Caco-2 (cell line): Measurements from ENCODE around the gene TRIM8. TPM values are rescaled to one million over a fixed set of nuclear protein-coding genes. Genes with fewer than 3 reads are reported as not detected.

Source experiments
- BruUV-seq: library from RNA; stranded (reverse); fragments of 400-500 nt; replicated peaks from 2 replicates; lab custom pipeline; 2021; lab: Mats Ljungman, UMichigan
- CTCF ChIA-PET: fragments of 300-600 bp; sonication (Branson Sonifier 250); formaldehyde crosslinking; loops from one replicate; lab custom pipeline; 2022; ENCODE audit warnings: antibody characterized with exemption; lab: Charles Lee
- POLR2A ChIA-PET: fragments of 300-600 bp; sonication (Branson Sonifier 250); formaldehyde crosslinking; loops from one replicate; lab custom pipeline; 2022; ENCODE audit warnings: antibody characterized with exemption; lab: Charles Lee
- DNase-seq, 2 experiments: peaks; one replicate each; pipeline versions ENCODE4 v3.0.0 to v3.0.0-alpha.2; 2020 to 2022
- H3K27me3 ChIP-seq: replicated peaks from 2 replicates; pipeline ENCODE4 v1.6.0; 2011; ENCODE audit warnings: low read length; ENCODE audit not compliant: control insufficient read depth, insufficient read depth
- H3K36me3 ChIP-seq: 2 replicates; pipeline ENCODE4 v1.5.1; 2011; ENCODE audit warnings: low read length; ENCODE audit not compliant: control insufficient read depth, insufficient read depth
- H3K4me1 ChIP-seq: fragments of 250-450 bp; sonication (Bioruptor Pico); 2 replicates; pipeline ENCODE4 v1.5.1; 2020; ENCODE audit warnings: mild to moderate bottlenecking
- H3K4me3 ChIP-seq: 2 replicates; pipeline ENCODE4 v1.5.1; 2011; ENCODE audit warnings: low read depth, mild to moderate bottlenecking, control low read depth, low read length
- H3K9me3 ChIP-seq: fragments of 250-450 bp; sonication (Bioruptor Pico); 2 replicates; pipeline ENCODE4 v1.5.1; 2020; ENCODE audit warnings: mild to moderate bottlenecking, moderate library complexity
- H3K27ac Mint-ChIP-seq: one replicate; pipeline ENCODE4 v1.8.0; 2022; ENCODE audit warnings: mixed read lengths; ENCODE audit not compliant: unreplicated experiment
- H3K27me3 Mint-ChIP-seq: one replicate; pipeline ENCODE4 v1.8.0; 2022; ENCODE audit warnings: mixed read lengths; ENCODE audit not compliant: insufficient read depth, unreplicated experiment
- H3K36me3 Mint-ChIP-seq: one replicate; pipeline ENCODE4 v1.8.0; 2022; ENCODE audit warnings: mild to moderate bottlenecking, mixed read lengths; ENCODE audit not compliant: insufficient read depth, unreplicated experiment
- H3K4me1 Mint-ChIP-seq: one replicate; pipeline ENCODE4 v1.8.0; 2022; ENCODE audit warnings: low read depth, mixed read lengths; ENCODE audit not compliant: unreplicated experiment
- H3K4me3 Mint-ChIP-seq: one replicate; pipeline ENCODE4 v1.8.0; 2022; ENCODE audit warnings: mild to moderate bottlenecking, moderate library complexity, mixed read lengths; ENCODE audit not compliant: unreplicated experiment
- H3K9me3 Mint-ChIP-seq: one replicate; pipeline ENCODE4 v1.8.0; 2022; ENCODE audit warnings: mixed read lengths; ENCODE audit not compliant: unreplicated experiment
- intact Hi-C: fragments of 100-400 bp; cut with micrococcal nuclease; formaldehyde crosslinking; loops from one replicate; pipeline ENCODE4 v1.10.0; 2022; ENCODE audit not compliant: unreplicated experiment
- total RNA-seq: library from RNA; stranded (reverse); gene quantifications from 2 replicates; pipeline ENCODE4 v1.2.3, GENCODE V29; 2022
- TF ChIP-seq, protein P1 (sequence below), 2 experiments: fragments of 200-600 bp in 1 of 2; IDR thresholded peaks; 1 replicate in 1 of 2; 2 replicates in 1 of 2; pipeline versions ENCODE4 v1.5.1 to v1.8.0; 2011 to 2022; ENCODE audit warnings: antibody characterized with exemption in 1 of 2, control low read depth in 1 of 2, inconsistent platforms in 1 of 2, low read depth in 1 of 2, low read length in 1 of 2, mild to moderate bottlenecking in 1 of 2, moderate library complexity in 1 of 2; ENCODE audit not compliant: insufficient read depth in 1 of 2, severe bottlenecking in 1 of 2, unreplicated experiment in 1 of 2

TRIM8 gene
- total RNA-seq, 1 experiment from 2014 or later, result 40.9 TPM

DNA sequence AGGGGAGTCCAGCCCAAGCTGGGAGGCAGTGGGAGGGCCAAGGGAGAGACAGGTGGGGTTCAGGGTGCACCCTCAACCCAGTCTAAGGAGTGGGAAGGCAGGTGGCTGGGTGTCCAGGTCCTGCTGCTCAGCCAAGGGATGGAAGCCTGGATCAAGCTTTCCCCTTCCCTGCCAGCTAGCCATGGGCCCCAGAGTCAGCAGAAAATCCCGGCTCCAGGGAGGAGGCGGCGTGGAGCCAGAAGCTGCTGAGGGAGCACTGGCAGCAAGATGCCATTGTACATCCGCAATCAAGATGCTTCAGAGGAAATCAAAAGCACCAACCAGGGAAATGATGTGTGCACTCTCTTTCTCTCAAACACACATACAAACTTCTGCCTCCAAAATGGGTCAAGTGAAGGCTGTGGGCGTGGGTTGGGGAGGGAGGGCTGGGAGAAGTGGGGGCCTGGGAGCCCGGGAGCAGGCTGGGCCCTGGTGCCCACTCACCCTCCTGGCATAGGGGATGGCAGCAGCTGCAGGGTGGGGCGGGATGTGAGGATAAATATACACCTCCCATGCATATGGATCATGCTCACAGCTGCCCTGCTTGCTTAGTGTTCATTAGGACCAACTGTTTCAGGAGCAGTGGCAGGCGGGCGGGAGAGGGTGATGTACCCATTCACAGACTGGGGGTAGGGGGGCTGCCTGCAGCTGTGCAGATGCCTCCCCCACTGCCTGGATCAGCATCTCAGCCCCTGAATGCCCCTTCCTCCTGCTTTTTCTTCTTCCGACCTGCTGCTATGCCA lies 24.2 kb downstream of the TRIM8 start:
- no peak overlapping the region for H3K27ac Mint-ChIP-seq

DNA sequence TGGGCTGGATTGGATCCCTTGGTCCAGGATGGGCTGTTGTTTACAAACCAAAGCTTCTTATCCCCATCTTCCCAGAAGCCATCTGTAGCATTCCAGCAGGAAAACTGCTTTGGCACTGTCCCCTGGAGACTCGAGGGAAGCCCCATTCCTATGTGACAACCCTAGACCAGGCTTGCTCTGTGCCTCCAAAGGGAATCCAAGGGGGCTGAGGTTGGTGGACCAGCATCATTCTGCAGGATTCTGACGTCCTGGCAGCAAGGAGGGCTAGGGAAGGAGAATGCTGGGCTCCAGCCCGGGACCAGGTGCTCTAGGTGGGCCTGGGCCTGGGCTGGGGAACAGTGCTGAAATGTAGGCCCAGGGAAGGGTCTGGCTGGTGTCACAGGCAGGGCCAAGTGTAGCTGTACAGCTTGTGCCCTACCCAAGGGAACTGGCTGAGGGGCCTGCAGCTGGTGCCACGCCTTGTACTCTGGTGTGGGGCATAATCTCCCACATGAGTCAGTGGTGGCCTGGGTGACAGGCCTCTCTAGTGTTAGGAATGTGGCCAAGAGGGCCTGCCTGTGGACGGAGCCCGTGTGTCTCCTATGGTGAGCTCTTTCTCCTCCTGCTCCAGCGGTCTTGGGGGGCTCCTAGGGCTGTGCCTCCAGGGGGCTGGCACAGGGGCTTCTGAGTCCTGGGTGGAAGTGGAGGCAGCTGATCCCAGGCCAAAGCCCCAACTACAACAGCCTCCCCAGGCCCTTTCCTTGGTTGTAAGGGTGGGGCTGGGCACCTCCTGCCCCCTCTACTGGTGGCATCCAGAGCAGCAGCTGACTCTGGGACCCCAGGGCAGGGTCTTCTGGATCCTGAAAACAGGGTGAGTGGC lies 25.2 kb downstream of the TRIM8 start:
- H3K9me3 ChIP-seq, result no peaks in the 10 kb centered on the region
- H3K27me3 ChIP-seq, result no peaks in the 10 kb centered on the region
- Mint-ChIP-seq H3K4me3 (no peak overlapping the region), H3K27ac (no peak overlapping the region), H3K9me3 (no peaks in the 10 kb centered on the region), H3K36me3 (no peaks in the 10 kb centered on the region), H3K27me3 (no peaks in the 10 kb centered on the region), H3K4me1 (no peaks in the 10 kb centered on the region)
- no peak overlapping the region for H3K4me3 ChIP-seq
- CTCF ChIA-PET, result interaction anchor here (0.6 to 1.3 kb wide), 7 partner anchors 9 to 500 kb away, joined by 3 to 4 read pairs (median 3); no protein-coding TSS in a partner anchor
- TF ChIP-seq, protein P1, sequence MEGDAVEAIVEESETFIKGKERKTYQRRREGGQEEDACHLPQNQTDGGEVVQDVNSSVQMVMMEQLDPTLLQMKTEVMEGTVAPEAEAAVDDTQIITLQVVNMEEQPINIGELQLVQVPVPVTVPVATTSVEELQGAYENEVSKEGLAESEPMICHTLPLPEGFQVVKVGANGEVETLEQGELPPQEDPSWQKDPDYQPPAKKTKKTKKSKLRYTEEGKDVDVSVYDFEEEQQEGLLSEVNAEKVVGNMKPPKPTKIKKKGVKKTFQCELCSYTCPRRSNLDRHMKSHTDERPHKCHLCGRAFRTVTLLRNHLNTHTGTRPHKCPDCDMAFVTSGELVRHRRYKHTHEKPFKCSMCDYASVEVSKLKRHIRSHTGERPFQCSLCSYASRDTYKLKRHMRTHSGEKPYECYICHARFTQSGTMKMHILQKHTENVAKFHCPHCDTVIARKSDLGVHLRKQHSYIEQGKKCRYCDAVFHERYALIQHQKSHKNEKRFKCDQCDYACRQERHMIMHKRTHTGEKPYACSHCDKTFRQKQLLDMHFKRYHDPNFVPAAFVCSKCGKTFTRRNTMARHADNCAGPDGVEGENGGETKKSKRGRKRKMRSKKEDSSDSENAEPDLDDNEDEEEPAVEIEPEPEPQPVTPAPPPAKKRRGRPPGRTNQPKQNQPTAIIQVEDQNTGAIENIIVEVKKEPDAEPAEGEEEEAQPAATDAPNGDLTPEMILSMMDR (IDR thresholded peaks at IDR 0.05; ENCODE audit: insufficient read depth in 1 of 2, low read depth in 1 of 2, low read length in 1 of 2, severe bottlenecking in 1 of 2, unreplicated experiment in 1 of 2), result peak; percentile 56 to 66
- POLR2A ChIA-PET, result no interaction called here
- H3K36me3 ChIP-seq, result no peaks in the 10 kb centered on the region
- no TSS peak for BruUV-seq
- intact Hi-C loops, result no loop called here
- DNase-seq, result peak in 1 of 2 experiments; percentile 37
- peaks cover 6% of the 10 kb centered on the region; the same call in 1 of the 2 replicates for H3K4me1 ChIP-seq

More for the DNA sequence above, 24.2 kb downstream of the TRIM8 start:
- Mint-ChIP-seq H3K4me3 (no peak overlapping the region), H3K9me3 (no peaks in the 10 kb centered on the region), H3K4me1 (no peaks in the 10 kb centered on the region), H3K36me3 (no peaks in the 10 kb centered on the region), H3K27me3 (no peaks in the 10 kb centered on the region)
- H3K4me3 ChIP-seq, result no peak overlapping the region
- H3K9me3 ChIP-seq, result no peaks in the 10 kb centered on the region
- intact Hi-C loops, result no loop called here
- TF ChIP-seq, protein P1 (IDR thresholded peaks at IDR 0.05; ENCODE audit: insufficient read depth in 1 of 2, low read depth in 1 of 2, low read length in 1 of 2, severe bottlenecking in 1 of 2, unreplicated experiment in 1 of 2), result no peak
- CTCF ChIA-PET, result interaction anchor here (1.1 kb wide), 1 partner anchor 499 kb away, joined by 3 read pairs; no protein-coding TSS in a partner anchor
- no peaks in the 10 kb centered on the region for H3K36me3 ChIP-seq
- H3K27me3 ChIP-seq, result no peaks in the 10 kb centered on the region
- no TSS peak for BruUV-seq
- no peak for DNase-seq
- POLR2A ChIA-PET, result no interaction called here
- H3K4me1 ChIP-seq, result peaks cover 6% of the 10 kb centered on the region; the same call in 1 of the 2 replicates

DNA sequence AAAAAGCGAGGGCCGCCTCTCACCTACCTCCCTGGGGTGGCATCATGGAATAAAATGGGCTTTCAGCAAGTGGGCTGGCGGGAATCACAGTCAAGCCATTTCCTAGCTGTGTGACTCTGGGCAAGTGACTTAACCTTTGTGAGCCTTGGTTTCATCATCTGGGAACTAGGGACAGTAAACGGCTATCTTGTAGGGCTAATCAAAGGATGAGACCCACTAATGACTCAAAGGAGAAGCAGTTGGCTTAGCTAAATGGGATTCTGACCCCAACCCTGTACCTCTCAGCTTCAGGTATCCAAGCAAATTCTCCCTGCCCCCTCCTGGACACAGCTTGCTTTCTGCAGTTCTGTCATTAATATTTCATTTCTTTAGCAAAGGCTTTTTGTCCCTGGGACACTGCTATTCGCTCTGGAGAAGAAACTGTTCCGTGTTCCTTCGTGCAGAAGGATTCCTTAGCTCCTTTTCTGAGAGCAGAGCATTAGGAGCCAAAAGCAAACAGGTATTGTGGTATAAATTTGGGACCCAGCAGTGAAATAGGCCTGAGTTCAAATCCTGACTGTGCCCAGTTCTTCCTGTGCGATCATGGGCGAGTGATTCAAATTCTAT lies 25.9 kb downstream of the TRIM8 start:
- BruUV-seq, result no TSS peak
- DNase-seq, result no peak
- Mint-ChIP-seq H3K4me1 (no peaks in the 10 kb centered on the region), H3K9me3 (no peaks in the 10 kb centered on the region), H3K4me3 (no peak overlapping the region), H3K36me3 (no peaks in the 10 kb centered on the region), H3K27ac (no peak overlapping the region), H3K27me3 (no peaks in the 10 kb centered on the region)
- Histone ChIP-seq H3K9me3 (no peaks in the 10 kb centered on the region), H3K4me1 (peaks cover 6% of the 10 kb centered on the region; the same call in 1 of the 2 replicates), H3K36me3 (no peaks in the 10 kb centered on the region), H3K27me3 (no peaks in the 10 kb centered on the region), H3K4me3 (no peak overlapping the region)
- CTCF ChIA-PET, result interaction anchor here (0.6 to 1.3 kb wide), 7 partner anchors 9 to 43 kb away, joined by 3 to 4 read pairs (median 3); no protein-coding TSS in a partner anchor
- POLR2A ChIA-PET, result no interaction called here
- TF ChIP-seq, protein P1 (IDR thresholded peaks at IDR 0.05; ENCODE audit: insufficient read depth in 1 of 2, low read depth in 1 of 2, low read length in 1 of 2, severe bottlenecking in 1 of 2, unreplicated experiment in 1 of 2), result no peak
- intact Hi-C loops, result no loop called here
